ENCODE results near the gene GRM3.

Gene GRM3

DNA sequence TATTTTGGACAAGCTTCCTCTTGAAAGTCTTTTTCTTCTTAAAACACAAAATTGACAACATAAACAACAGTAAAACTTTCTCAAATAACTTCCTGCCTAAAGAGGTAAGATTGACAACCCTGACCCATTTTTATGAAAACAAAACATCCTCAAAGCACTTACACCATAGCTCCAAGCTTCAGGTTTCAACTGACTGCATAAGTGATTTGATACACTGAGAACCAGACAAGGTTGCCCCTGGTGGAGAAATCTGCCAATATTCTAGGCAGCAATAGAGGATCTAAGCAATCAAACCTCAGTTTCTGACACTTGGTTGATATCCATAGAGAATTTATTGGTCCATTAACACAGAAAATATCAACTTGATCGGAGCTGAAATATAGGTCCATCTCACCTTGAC, 267.9 kb downstream of the GRM3 start:
- DNase-seq, result no peak

DNA sequence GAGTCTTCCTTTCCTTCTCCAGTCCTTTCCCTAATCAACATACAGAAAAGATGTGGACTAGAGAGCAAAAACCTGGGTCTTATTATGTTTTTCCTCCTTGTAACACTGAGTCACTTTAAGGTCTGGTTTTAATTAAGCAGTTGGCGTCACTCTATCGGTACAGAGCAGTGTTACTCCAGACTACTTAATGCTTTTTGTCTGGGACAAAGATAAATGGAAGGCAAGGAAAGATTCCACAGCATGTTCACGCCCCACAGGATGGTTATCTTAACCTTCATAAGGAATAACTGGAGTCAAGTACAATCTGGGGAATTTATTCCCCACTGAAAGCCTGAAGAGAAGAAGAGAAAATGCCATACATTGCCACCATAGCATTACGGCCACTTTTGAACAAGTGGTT, 270.0 kb downstream of the GRM3 start:
- DNase-seq, result no peak

All from NK-92 treated with Interleukin-12 subunit alpha and Interleukin-12 subunit beta, amount 100 ng/mL, for 24 hours (cell line).